Spleen (tissue), 7 donors: ENCODE measurements around the gene SFXN3.

Experiments used
- POLR2A ChIP-seq, 3 donors: fragments of 450-650 bp; IDR thresholded peaks; one replicate each; pipeline ENCODE4 v1.5.1; 2017; ENCODE audit warnings: antibody characterized with exemption in 3 of 3, mild to moderate bottlenecking in 1 of 3
- TF ChIP-seq, protein P1 (sequence below), 11 experiments: fragments of 200-600 bp in 7 of 11; fragments of 450-650 bp in 4 of 11; sonication (generic) in 4 of 11; IDR thresholded peaks in 8 of 11; conservative IDR thresholded peaks in 3 of 11; 1 replicate in 7 of 11; 2 replicates in 4 of 11; pipeline versions ENCODE4 v1.4.0 to v1.8.0; 2016 to 2021; ENCODE audit warnings: antibody characterized with exemption in 11 of 11, inconsistent platforms in 4 of 11, mild to moderate bottlenecking in 1 of 11
- donor health status: DM: no; HTN: no; CAD: no; lungs with moderate emphysema.
- donor health status: DM: no; HTN: no; CAD: no.
- donor health status: DM: no; HTN: no; CAD: no.

DNA sequence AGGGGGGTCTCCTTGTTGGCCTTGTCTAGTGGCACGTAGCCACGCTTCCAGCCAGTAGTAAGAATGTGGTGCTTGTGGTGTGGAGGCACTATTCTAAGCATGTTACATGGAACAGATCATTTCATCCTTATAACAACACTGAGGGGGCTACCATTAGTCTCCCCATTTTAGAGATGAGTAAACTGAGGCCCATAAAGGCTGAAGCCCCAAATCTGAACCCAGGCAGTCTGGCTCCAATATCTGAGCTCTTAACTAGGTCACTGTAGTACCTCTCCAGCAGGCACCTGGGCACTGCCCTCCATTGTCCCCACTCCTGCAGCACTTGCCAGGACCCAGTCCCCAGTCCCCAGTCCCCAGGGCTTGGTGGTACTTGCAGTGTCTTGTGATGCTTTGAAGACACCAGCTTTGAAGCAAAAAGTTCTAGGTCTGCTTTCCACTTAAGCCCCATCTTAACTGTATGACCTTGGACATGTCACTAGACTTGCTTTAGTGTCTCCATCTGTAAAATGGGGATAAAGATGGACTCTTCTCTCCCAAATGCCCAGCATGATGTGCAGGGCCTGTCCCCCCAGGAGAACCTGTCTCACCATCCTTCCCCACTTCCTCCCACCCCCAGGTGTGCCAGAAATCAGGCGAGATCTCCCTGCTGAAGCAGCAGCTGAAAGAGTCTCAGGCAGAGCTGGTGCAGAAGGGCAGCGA is 25.0 kb upstream of the SFXN3 start:
- TF ChIP-seq POLR2A (IDR thresholded peaks at IDR 0.05) = no peak
- TF ChIP-seq, protein P1, sequence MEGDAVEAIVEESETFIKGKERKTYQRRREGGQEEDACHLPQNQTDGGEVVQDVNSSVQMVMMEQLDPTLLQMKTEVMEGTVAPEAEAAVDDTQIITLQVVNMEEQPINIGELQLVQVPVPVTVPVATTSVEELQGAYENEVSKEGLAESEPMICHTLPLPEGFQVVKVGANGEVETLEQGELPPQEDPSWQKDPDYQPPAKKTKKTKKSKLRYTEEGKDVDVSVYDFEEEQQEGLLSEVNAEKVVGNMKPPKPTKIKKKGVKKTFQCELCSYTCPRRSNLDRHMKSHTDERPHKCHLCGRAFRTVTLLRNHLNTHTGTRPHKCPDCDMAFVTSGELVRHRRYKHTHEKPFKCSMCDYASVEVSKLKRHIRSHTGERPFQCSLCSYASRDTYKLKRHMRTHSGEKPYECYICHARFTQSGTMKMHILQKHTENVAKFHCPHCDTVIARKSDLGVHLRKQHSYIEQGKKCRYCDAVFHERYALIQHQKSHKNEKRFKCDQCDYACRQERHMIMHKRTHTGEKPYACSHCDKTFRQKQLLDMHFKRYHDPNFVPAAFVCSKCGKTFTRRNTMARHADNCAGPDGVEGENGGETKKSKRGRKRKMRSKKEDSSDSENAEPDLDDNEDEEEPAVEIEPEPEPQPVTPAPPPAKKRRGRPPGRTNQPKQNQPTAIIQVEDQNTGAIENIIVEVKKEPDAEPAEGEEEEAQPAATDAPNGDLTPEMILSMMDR (IDR thresholded peaks at IDR 0.05 in 8 of 11, conservative IDR thresholded peaks at IDR 0.05 in 3 of 11) = no peak
